ENCODE measurements around the gene CACNG4. TPM values are rescaled to one million over a fixed set of nuclear protein-coding genes. Genes with fewer than 3 reads are reported as not detected.

The CACNG4 gene
- total RNA-seq, 1 donor from 2014 or later, result 5.8 TPM

DNA sequence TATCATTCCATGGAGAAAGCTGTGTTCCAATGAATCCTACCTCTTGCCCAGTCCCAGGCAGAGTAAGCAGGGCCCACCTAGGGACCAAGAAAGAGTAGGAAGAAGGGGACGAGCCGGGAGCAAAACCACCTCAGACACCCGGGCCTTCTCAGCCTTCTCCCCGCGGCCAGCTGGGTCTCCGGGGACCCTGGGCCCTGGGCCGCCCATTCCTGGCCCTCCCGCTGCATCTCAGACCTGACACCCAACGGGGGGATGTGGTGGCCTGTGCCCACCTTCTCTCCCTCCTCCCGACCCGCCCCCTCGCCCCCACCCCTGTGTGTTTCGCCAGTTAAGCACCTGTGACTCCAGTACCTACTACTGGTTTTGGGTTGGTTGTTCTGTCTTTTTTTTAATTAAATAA is 68.5 kb downstream of the CACNG4 start:
- Histone ChIP-seq H3K9me3 (ENCODE audit: insufficient read depth, low read depth, low read length) (no peaks in the 10 kb centered on the region), H4K20me1 (ENCODE audit: insufficient read depth, low read length) (no peaks in the 10 kb centered on the region), H2AFZ (ENCODE audit: low read depth, low read length) (no peak overlapping the region), H3K27ac (ENCODE audit: low read depth, low read length) (no peak overlapping the region), H3K4me2 (ENCODE audit: low read length) (no peak overlapping the region), H3K36me3 (ENCODE audit: insufficient read depth, low read length) (no peaks in the 10 kb centered on the region), H3K4me3 (ENCODE audit: insufficient read depth, low read depth, low read length) (no peak overlapping the region), H3K79me2 (ENCODE audit: insufficient read depth, low read length) (no peaks in the 10 kb centered on the region), H3K4me1 (ENCODE audit: insufficient read depth, low read length) (no peaks in the 10 kb centered on the region), H3K27me3 (ENCODE audit: insufficient read depth, low read length) (no peaks in the 10 kb centered on the region), H3K9ac (ENCODE audit: low read length) (no peak overlapping the region)
- DNase-seq (ENCODE audit: low read depth), result no peak
- Mint-ChIP-seq H3K36me3 (ENCODE audit: low read depth, unreplicated experiment) (no peaks in the 10 kb centered on the region), H3K9me3 (ENCODE audit: unreplicated experiment) (peaks cover 3% of the 10 kb centered on the region), H3K4me3 (ENCODE audit: unreplicated experiment) (no peak overlapping the region), H3K27ac (ENCODE audit: unreplicated experiment) (no peak overlapping the region), H3K4me1 (ENCODE audit: low read depth, unreplicated experiment) (no peaks in the 10 kb centered on the region), H3K27me3 (ENCODE audit: low read depth, unreplicated experiment) (peaks cover 32% of the 10 kb centered on the region)
- no peak for FAIRE-seq
- TF ChIP-seq, protein P1, sequence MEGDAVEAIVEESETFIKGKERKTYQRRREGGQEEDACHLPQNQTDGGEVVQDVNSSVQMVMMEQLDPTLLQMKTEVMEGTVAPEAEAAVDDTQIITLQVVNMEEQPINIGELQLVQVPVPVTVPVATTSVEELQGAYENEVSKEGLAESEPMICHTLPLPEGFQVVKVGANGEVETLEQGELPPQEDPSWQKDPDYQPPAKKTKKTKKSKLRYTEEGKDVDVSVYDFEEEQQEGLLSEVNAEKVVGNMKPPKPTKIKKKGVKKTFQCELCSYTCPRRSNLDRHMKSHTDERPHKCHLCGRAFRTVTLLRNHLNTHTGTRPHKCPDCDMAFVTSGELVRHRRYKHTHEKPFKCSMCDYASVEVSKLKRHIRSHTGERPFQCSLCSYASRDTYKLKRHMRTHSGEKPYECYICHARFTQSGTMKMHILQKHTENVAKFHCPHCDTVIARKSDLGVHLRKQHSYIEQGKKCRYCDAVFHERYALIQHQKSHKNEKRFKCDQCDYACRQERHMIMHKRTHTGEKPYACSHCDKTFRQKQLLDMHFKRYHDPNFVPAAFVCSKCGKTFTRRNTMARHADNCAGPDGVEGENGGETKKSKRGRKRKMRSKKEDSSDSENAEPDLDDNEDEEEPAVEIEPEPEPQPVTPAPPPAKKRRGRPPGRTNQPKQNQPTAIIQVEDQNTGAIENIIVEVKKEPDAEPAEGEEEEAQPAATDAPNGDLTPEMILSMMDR (IDR thresholded peaks at IDR 0.05; ENCODE audit: insufficient read depth, low read depth, low read length), result no peak
- TF ChIP-seq EZH2 (IDR thresholded peaks at IDR 0.05; ENCODE audit: insufficient read depth, low read length), result no peak

- TF ChIP-seq EZH2 (IDR thresholded peaks at IDR 0.05; ENCODE audit: insufficient read depth, low read length), result no peak
- TF ChIP-seq, protein P1 (IDR thresholded peaks at IDR 0.05; ENCODE audit: insufficient read depth, low read depth, low read length), result no peak
- Histone ChIP-seq H3K27me3 (ENCODE audit: insufficient read depth, low read length) (no peaks in the 10 kb centered on the region), H2AFZ (ENCODE audit: low read depth, low read length) (no peak overlapping the region), H3K79me2 (ENCODE audit: insufficient read depth, low read length) (no peaks in the 10 kb centered on the region), H3K9ac (ENCODE audit: low read length) (no peak overlapping the region), H3K4me2 (ENCODE audit: low read length) (no peak overlapping the region), H3K9me3 (ENCODE audit: insufficient read depth, low read depth, low read length) (no peaks in the 10 kb centered on the region), H3K27ac (ENCODE audit: low read depth, low read length) (no peak overlapping the region), H3K4me1 (ENCODE audit: insufficient read depth, low read length) (no peaks in the 10 kb centered on the region), H3K4me3 (ENCODE audit: insufficient read depth, low read depth, low read length) (no peak overlapping the region), H3K36me3 (ENCODE audit: insufficient read depth, low read length) (no peaks in the 10 kb centered on the region), H4K20me1 (ENCODE audit: insufficient read depth, low read length) (no peaks in the 10 kb centered on the region)
- H3K27me3 Mint-ChIP-seq (ENCODE audit: low read depth, unreplicated experiment), result peaks cover 35% of the 10 kb centered on the region
- no peak for DNase-seq (ENCODE audit: low read depth)
- H3K27ac Mint-ChIP-seq (ENCODE audit: unreplicated experiment), result no peak overlapping the region
- no peaks in the 10 kb centered on the region for H3K36me3 Mint-ChIP-seq (ENCODE audit: low read depth, unreplicated experiment)
- no peaks in the 10 kb centered on the region for H3K4me1 Mint-ChIP-seq (ENCODE audit: low read depth, unreplicated experiment)
- H3K9me3 Mint-ChIP-seq (ENCODE audit: unreplicated experiment), result peaks cover 3% of the 10 kb centered on the region
- no peak for FAIRE-seq
- H3K4me3 Mint-ChIP-seq (ENCODE audit: unreplicated experiment), result no peak overlapping the region
Observed at GRCh38 chr17:67033613-67034012, 69.1 kb downstream of the CACNG4 start.

- no peaks in the 10 kb centered on the region for H4K20me1 ChIP-seq (ENCODE audit: insufficient read depth, low read length)
- H3K27me3 ChIP-seq (ENCODE audit: insufficient read depth, low read length), result no peaks in the 10 kb centered on the region
- Mint-ChIP-seq H3K9me3 (ENCODE audit: unreplicated experiment) (peaks cover 6% of the 10 kb centered on the region), H3K4me3 (ENCODE audit: unreplicated experiment) (no peak overlapping the region), H3K27me3 (ENCODE audit: low read depth, unreplicated experiment) (peaks cover 36% of the 10 kb centered on the region), H3K27ac (ENCODE audit: unreplicated experiment) (no peak overlapping the region), H3K36me3 (ENCODE audit: low read depth, unreplicated experiment) (no peaks in the 10 kb centered on the region), H3K4me1 (ENCODE audit: low read depth, unreplicated experiment) (no peaks in the 10 kb centered on the region)
- FAIRE-seq, result no peak
- no peak for DNase-seq (ENCODE audit: low read depth)
- H2AFZ ChIP-seq (ENCODE audit: low read depth, low read length), result no peak overlapping the region
- no peak overlapping the region for H3K27ac ChIP-seq (ENCODE audit: low read depth, low read length)
- H3K4me3 ChIP-seq (ENCODE audit: insufficient read depth, low read depth, low read length), result no peak overlapping the region
- no peaks in the 10 kb centered on the region for H3K36me3 ChIP-seq (ENCODE audit: insufficient read depth, low read length)
- H3K9me3 ChIP-seq (ENCODE audit: insufficient read depth, low read depth, low read length), result no peaks in the 10 kb centered on the region
- TF ChIP-seq EZH2 (IDR thresholded peaks at IDR 0.05; ENCODE audit: insufficient read depth, low read length), result no peak
- TF ChIP-seq, protein P1 (IDR thresholded peaks at IDR 0.05; ENCODE audit: insufficient read depth, low read depth, low read length), result no peak
- H3K4me1 ChIP-seq (ENCODE audit: insufficient read depth, low read length), result no peaks in the 10 kb centered on the region
- H3K9ac ChIP-seq (ENCODE audit: low read length), result no peak overlapping the region
- no peak overlapping the region for H3K4me2 ChIP-seq (ENCODE audit: low read length)
- no peaks in the 10 kb centered on the region for H3K79me2 ChIP-seq (ENCODE audit: insufficient read depth, low read length)
Observed at GRCh38 chr17:67035131-67036083, 70.9 kb downstream of the CACNG4 start.
